Activated CD4-positive, CD25-positive, alpha-beta regulatory T cell treated with anti-CD3 and anti-CD28 coated beads, Interleukin-2, amount 50 U/mL, for 16 hours (primary cell): ENCODE results near the gene DCLK3.

Experiments
- DNase-seq: peaks from one replicate; pipeline ENCODE4 v3.0.0-alpha.2; 2020; ENCODE audit warnings: low read depth, low spot score

DCLK3 gene

GRCh38 chr3:36677331-36678007 is 86.9 kb downstream of the DCLK3 start:
- no peak for DNase-seq

- no peak for DNase-seq
Observed at GRCh38 chr3:36674816-36675215, 89.5 kb downstream of the DCLK3 start.

GRCh38 chr3:36669764-36670163 is 94.6 kb downstream of the DCLK3 start:
- DNase-seq = no peak

- no peak for DNase-seq
Observed at GRCh38 chr3:36666166-36666565, 98.2 kb downstream of the DCLK3 start.

- DNase-seq = no peak
Observed at GRCh38 chr3:36663666-36664291, 100.6 kb downstream of the DCLK3 start.

GRCh38 chr3:36662626-36663025 is 101.7 kb downstream of the DCLK3 start:
- DNase-seq = no peak
